Measurements from ENCODE around the gene OR2F1.

The OR2F1 gene

GRCh38 chr7:143975617-143976016 lies 21.0 kb downstream of the OR2F1 start:
- DNase-seq (ENCODE audit: low read depth): no peak
- no peak overlapping the region for H3K4me3 ChIP-seq (ENCODE audit: low read depth, low read length)
- TF ChIP-seq, protein P1, sequence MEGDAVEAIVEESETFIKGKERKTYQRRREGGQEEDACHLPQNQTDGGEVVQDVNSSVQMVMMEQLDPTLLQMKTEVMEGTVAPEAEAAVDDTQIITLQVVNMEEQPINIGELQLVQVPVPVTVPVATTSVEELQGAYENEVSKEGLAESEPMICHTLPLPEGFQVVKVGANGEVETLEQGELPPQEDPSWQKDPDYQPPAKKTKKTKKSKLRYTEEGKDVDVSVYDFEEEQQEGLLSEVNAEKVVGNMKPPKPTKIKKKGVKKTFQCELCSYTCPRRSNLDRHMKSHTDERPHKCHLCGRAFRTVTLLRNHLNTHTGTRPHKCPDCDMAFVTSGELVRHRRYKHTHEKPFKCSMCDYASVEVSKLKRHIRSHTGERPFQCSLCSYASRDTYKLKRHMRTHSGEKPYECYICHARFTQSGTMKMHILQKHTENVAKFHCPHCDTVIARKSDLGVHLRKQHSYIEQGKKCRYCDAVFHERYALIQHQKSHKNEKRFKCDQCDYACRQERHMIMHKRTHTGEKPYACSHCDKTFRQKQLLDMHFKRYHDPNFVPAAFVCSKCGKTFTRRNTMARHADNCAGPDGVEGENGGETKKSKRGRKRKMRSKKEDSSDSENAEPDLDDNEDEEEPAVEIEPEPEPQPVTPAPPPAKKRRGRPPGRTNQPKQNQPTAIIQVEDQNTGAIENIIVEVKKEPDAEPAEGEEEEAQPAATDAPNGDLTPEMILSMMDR (IDR thresholded peaks at IDR 0.05; ENCODE audit: low read depth, low read length, missing control alignments): no peak

DNA sequence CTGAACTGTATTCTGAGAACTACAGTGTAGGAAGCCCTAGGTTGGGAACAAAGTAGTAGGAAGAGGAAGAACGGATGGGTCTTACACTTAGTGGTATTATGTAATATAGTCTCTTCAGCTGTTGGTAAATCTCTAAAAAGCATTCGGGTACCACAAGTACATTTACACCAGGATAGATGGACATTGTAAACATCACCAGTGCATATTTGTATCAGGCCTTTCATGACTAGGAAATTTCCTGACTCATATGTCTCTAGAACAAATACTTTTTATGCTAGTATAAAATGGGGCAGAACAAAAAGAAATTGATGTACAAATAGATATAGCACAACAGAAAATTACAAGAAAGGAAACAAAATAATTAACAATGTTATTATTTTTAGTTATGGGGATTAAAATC lies 23.9 kb downstream of the OR2F1 start:
- H3K4me3 ChIP-seq (ENCODE audit: low read depth, low read length): no peak overlapping the region
- TF ChIP-seq, protein P1 (IDR thresholded peaks at IDR 0.05; ENCODE audit: low read depth, low read length, missing control alignments): no peak
- no peak for DNase-seq (ENCODE audit: low read depth)

DNA sequence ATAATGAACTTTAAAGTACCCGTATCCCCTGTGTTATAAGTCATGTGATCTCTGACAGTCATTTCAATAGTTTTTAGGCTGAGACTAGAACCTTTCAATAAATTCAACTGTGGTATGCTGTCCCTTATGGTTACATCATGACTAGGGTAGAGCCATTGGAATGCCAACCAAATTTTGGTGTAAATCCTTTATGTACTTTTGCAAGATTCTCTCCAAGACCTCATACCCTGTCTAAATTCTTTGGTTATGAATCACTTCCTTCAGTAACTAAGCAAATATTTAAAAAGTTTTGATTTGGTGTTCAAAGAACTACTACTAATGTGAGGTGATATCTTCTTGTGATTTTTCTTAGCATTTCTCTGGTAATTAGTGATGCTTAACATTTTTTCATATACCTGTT lies 24.7 kb downstream of the OR2F1 start:
- DNase-seq (ENCODE audit: low read depth): no peak
- no peak overlapping the region for H3K4me3 ChIP-seq (ENCODE audit: low read depth, low read length)
- TF ChIP-seq, protein P1 (IDR thresholded peaks at IDR 0.05; ENCODE audit: low read depth, low read length, missing control alignments): no peak

DNA sequence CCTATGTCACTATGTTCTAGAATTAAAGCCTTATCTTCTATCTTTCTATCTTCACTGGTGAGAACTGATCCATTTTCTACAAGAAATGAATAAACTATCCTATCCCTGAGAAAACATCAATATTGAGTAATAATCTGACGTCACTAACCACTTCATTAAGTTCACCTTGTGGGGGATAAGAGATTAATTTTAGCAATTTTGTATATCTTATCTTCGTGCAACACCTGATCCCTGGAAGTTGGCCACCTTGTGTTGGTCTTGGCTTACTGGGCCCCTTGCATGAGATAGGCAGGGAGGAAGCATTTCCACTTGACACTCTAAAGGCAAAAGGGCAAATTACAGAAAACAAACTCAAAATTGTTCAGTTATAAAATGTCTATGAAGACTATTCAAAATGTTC lies 25.4 kb downstream of the OR2F1 start:
- no peak overlapping the region for H3K4me3 ChIP-seq (ENCODE audit: low read depth, low read length)
- TF ChIP-seq, protein P1 (IDR thresholded peaks at IDR 0.05; ENCODE audit: low read depth, low read length, missing control alignments): no peak
- DNase-seq (ENCODE audit: low read depth): no peak

GRCh38 chr7:143980746-143981510 lies 26.3 kb downstream of the OR2F1 start:
- no peak overlapping the region for H3K4me3 ChIP-seq (ENCODE audit: low read depth, low read length)
- no peak for DNase-seq (ENCODE audit: low read depth)
- TF ChIP-seq, protein P1 (IDR thresholded peaks at IDR 0.05; ENCODE audit: low read depth, low read length, missing control alignments): no peak

GRCh38 chr7:143983960-143984359 lies 29.3 kb downstream of the OR2F1 start:
- TF ChIP-seq, protein P1 (IDR thresholded peaks at IDR 0.05; ENCODE audit: low read depth, low read length, missing control alignments): no peak
- no peak for DNase-seq (ENCODE audit: low read depth)
- H3K4me3 ChIP-seq (ENCODE audit: low read depth, low read length): no peak overlapping the region

GRCh38 chr7:143987513-143987912 lies 32.9 kb downstream of the OR2F1 start:
- no peak for DNase-seq (ENCODE audit: low read depth)
- H3K4me3 ChIP-seq (ENCODE audit: low read depth, low read length): no peak overlapping the region
- TF ChIP-seq, protein P1 (IDR thresholded peaks at IDR 0.05; ENCODE audit: low read depth, low read length, missing control alignments): no peak
